Endothelial cell (in vitro differentiated cells): ENCODE results near the gene RHO. TPM values are rescaled to one million over a fixed set of nuclear protein-coding genes. Genes with fewer than 3 reads are reported as not detected.
A peak's percentile ranks its signal among the peaks of the same experiment; 100 is the strongest.

ENCODE experiments used
- DNase-seq: peaks from one replicate; pipeline ENCODE4 v3.0.0; 2021; ENCODE audit warnings: low spot score
- H3K27ac Mint-ChIP-seq: one replicate; pipeline ENCODE4 v1.8.0; 2021; ENCODE audit warnings: mixed read lengths, inconsistent platforms; ENCODE audit not compliant: unreplicated experiment
- H3K27me3 Mint-ChIP-seq: one replicate; pipeline ENCODE4 v1.8.0; 2021; ENCODE audit warnings: mild to moderate bottlenecking, moderate library complexity, mixed read lengths, inconsistent platforms; ENCODE audit not compliant: unreplicated experiment
- H3K36me3 Mint-ChIP-seq: one replicate; pipeline ENCODE4 v1.8.0; 2021; ENCODE audit warnings: mild to moderate bottlenecking, low read depth, mixed read lengths, inconsistent platforms; ENCODE audit not compliant: unreplicated experiment
- H3K4me1 Mint-ChIP-seq: one replicate; pipeline ENCODE4 v1.8.0; 2021; ENCODE audit warnings: mild to moderate bottlenecking, mixed read lengths, inconsistent platforms; ENCODE audit not compliant: unreplicated experiment
- H3K4me3 Mint-ChIP-seq: one replicate; pipeline ENCODE4 v1.8.0; 2021; ENCODE audit warnings: mild to moderate bottlenecking, mixed read lengths, inconsistent platforms; ENCODE audit not compliant: unreplicated experiment
- H3K9me3 Mint-ChIP-seq: one replicate; pipeline ENCODE4 v1.8.0; 2021; ENCODE audit warnings: mixed read lengths, inconsistent platforms; ENCODE audit not compliant: unreplicated experiment
- total RNA-seq: library from RNA; stranded (reverse); fragmentation: NEBNext Ultra II Directional; extraction: Animal tissue kit (Norgen Biotek cat#: 25700); gene quantifications from one replicate; pipeline ENCODE4 v1.2.1, GENCODE V29; 2021; ENCODE audit not compliant: unreplicated experiment
- TF ChIP-seq, protein P1 (sequence below): fragments of 200-600 bp; sonication (generic); IDR thresholded peaks from one replicate; pipeline ENCODE4 v1.5.0; 2021; ENCODE audit warnings: antibody characterized with exemption; ENCODE audit not compliant: unreplicated experiment

Gene RHO
- total RNA-seq, 1 donor from 2014 or later, result not detected

DNA sequence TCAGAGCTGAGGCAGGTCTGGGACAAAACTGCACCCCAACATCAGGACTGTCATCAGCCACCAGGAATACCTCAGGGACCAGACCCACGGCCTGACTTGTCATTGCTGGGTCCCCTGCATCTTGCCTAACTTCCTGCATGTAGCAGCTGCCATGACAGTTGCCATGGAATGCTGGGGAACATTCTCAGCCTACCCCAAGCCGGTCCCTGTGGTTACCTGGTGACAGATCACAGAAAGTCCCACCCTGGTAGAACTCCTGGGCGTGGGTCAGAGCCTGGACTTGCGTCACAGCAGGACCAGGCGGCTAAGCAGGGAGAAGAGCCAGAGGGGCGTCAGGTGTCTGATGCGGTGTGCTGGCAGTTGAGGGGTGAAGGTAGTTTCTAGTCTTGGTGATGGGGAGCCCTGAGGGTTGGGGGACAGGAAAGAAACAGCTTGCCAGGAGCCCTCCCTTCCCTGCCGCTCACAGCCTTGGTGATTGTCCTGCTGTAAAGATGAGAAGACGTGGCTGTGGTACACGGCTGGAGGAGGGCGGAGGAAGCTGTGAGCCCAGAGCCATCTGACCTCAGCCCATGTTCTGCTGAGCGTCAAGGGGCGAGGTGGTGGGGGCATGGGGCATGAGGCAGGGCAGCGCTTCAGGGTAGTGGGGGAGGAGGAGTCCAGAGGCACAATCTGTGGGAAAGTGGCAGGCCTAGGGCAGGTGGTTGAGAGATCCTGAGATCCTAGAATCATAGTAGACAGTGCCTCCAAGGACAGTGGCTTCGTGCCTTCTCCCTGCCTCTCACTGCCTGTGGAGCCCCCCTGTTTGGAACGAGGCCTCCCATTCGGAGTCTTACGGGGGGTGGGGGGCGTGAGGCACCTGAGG, 19.9 kb downstream of the RHO start:
- DNase-seq, result no peak
- peaks cover 21% of the 10 kb centered on the region for H3K36me3 Mint-ChIP-seq
- H3K9me3 Mint-ChIP-seq, result no peaks in the 10 kb centered on the region
- peaks cover 46% of the 10 kb centered on the region for H3K27me3 Mint-ChIP-seq
- TF ChIP-seq, protein P1, sequence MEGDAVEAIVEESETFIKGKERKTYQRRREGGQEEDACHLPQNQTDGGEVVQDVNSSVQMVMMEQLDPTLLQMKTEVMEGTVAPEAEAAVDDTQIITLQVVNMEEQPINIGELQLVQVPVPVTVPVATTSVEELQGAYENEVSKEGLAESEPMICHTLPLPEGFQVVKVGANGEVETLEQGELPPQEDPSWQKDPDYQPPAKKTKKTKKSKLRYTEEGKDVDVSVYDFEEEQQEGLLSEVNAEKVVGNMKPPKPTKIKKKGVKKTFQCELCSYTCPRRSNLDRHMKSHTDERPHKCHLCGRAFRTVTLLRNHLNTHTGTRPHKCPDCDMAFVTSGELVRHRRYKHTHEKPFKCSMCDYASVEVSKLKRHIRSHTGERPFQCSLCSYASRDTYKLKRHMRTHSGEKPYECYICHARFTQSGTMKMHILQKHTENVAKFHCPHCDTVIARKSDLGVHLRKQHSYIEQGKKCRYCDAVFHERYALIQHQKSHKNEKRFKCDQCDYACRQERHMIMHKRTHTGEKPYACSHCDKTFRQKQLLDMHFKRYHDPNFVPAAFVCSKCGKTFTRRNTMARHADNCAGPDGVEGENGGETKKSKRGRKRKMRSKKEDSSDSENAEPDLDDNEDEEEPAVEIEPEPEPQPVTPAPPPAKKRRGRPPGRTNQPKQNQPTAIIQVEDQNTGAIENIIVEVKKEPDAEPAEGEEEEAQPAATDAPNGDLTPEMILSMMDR, result no peak
- no peak overlapping the region for H3K4me3 Mint-ChIP-seq
- peaks cover 45% of the 10 kb centered on the region for H3K4me1 Mint-ChIP-seq
- peak overlapping the region; percentile 81 for H3K27ac Mint-ChIP-seq

GRCh38 chr3:129549006-129549800, 20.8 kb downstream of the RHO start:
- H3K27ac Mint-ChIP-seq, result peak overlapping the region; percentile 27

DNA sequence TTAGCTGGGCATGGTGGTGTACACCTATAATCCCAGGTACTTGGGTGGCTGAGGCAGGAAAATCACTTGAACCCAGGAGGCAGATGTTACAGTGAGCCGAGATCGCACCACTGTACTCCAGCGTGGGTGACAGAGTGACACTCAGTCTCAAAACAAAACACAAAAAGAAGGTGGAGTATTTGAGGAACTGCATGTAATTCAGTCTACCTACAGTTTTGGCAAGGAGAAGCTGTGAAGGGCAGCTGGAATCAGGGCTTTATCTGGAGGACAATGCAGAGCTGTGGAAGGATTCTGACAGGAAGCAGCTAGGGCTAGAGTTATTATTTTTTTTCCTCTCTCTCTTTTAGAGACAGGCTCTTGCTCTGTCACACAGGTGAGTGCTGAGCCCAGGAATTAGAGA, 21.4 kb downstream of the RHO start:
- Mint-ChIP-seq H3K27me3 (peaks cover 54% of the 10 kb centered on the region), H3K36me3 (peaks cover 31% of the 10 kb centered on the region), H3K27ac (peak overlapping the region; percentile 70), H3K4me3 (no peak overlapping the region), H3K9me3 (no peaks in the 10 kb centered on the region), H3K4me1 (peaks cover 40% of the 10 kb centered on the region)
- TF ChIP-seq, protein P1, result no peak
- DNase-seq, result no peak

More at GRCh38 chr3:129549006-129549800, 20.8 kb downstream of the RHO start:
- TF ChIP-seq, protein P1, result no peak
- peaks cover 50% of the 10 kb centered on the region for H3K27me3 Mint-ChIP-seq
- H3K9me3 Mint-ChIP-seq, result no peaks in the 10 kb centered on the region
- peaks cover 25% of the 10 kb centered on the region for H3K36me3 Mint-ChIP-seq
- H3K4me3 Mint-ChIP-seq, result peak overlapping the region; percentile 34
- H3K4me1 Mint-ChIP-seq, result peaks cover 41% of the 10 kb centered on the region
- DNase-seq, result no peak

DNA sequence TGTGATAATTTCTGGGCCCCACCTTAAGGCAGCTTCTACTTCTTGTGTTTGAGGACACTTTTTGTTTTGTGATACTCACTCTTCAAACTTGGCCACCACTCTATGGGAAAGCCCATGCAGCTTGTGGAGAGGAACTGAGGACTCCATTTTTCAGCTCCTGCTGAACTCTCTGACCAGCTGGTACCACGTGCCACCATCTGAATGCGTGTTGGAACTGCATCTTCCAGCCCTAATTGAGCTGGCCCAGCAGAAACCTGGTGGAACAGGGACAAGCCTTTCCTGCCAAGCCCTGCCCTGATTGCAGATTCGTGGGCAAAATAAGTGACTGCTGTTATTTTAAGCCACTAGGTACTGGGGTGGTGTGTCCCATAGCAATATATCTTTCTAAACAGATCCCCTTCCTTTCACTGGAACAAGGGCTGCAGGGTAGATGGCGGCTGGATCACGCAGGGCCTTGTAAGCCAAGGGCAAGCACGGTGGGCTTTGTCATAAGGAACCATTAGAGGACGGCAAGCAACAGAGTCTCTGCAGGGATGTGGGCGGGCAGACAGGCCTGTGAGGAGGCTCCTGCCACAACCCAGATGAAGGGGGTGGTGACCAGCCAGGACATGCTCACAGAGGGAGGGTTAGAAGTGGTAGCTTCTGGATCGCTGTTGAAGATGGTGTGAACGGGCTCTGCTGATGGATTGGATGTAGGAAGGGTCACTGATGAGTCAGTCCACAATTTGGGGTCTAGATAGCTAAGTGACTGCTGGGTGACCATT, 24.0 kb downstream of the RHO start:
- H3K27ac Mint-ChIP-seq, result peak overlapping the region; percentile 69

More for the DNA sequence above, 24.0 kb downstream of the RHO start:
- Mint-ChIP-seq H3K9me3 (no peaks in the 10 kb centered on the region), H3K27me3 (peaks cover 61% of the 10 kb centered on the region), H3K4me3 (peak overlapping the region; percentile 58), H3K4me1 (peaks cover 41% of the 10 kb centered on the region), H3K36me3 (peaks cover 44% of the 10 kb centered on the region)
- TF ChIP-seq, protein P1, result no peak
- no peak for DNase-seq
